ENCODE results near the gene TNFAIP1. TPM values are rescaled to one million over a fixed set of nuclear protein-coding genes. Genes with fewer than 3 reads are reported as not detected.

The TNFAIP1 gene
- polyA plus RNA-seq, 1 experiment, result 51.2 TPM

DNA sequence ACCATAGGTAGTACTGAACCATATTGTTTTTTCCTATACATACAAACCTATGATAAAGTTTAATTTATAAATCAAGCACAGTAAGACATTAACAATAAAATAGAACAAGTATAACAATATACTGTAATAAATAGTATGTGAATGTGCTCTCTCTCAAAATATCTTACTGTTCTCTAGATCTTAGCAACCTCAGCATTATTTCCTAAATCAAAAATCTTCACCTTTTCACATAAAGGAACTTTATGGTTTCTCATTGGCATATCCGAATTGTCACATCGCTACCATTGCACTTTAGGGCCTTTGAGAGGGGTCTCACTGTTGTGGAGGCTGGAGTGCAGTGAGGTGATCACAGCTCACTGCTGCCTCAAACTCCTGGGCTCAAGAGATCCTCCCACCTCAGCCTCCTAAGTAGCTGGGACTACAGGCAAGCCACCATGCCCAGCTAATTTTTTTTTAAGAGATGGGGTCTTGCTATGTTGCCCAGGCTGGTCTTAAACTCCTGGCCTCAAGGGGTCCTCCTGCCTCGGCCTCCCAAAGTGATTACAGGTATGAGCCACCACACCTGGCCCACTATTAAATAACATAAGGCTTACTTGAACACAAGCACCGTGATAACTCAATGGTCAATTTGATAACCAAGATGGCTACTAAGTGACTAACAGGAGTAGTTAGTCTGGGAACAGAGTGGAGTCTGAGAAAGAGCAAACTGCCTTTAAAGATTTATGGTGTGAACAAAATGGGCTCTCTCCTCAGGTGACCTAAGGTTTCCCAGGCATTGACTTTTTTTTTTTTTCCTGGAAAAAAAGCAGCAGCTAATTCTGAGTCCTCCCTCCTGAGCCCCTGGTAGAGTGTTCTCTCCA is 19.5 kb upstream of the TNFAIP1 start:
- ChIA-PET CTCF (no interaction called here), POLR2A (no interaction called here)
- H3K27me3 ChIP-seq (ENCODE audit: control insufficient read depth, insufficient read depth, low read length), result peaks cover 9% of the 10 kb centered on the region
- H3K9me3 ChIP-seq (ENCODE audit: control insufficient read depth, insufficient read depth, low read length), result no peaks in the 10 kb centered on the region
- no peak overlapping the region for H3K4me3 ChIP-seq (ENCODE audit: low read depth, low read length)
- DNase-seq (ENCODE audit: low read depth, low spot score), result no peak
- no peak overlapping the region for H3K27ac ChIP-seq (ENCODE audit: low read depth, low read length)
- TF ChIP-seq, protein P1, sequence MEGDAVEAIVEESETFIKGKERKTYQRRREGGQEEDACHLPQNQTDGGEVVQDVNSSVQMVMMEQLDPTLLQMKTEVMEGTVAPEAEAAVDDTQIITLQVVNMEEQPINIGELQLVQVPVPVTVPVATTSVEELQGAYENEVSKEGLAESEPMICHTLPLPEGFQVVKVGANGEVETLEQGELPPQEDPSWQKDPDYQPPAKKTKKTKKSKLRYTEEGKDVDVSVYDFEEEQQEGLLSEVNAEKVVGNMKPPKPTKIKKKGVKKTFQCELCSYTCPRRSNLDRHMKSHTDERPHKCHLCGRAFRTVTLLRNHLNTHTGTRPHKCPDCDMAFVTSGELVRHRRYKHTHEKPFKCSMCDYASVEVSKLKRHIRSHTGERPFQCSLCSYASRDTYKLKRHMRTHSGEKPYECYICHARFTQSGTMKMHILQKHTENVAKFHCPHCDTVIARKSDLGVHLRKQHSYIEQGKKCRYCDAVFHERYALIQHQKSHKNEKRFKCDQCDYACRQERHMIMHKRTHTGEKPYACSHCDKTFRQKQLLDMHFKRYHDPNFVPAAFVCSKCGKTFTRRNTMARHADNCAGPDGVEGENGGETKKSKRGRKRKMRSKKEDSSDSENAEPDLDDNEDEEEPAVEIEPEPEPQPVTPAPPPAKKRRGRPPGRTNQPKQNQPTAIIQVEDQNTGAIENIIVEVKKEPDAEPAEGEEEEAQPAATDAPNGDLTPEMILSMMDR (IDR thresholded peaks at IDR 0.05; ENCODE audit: low read depth, low read length), result no peak

DNA sequence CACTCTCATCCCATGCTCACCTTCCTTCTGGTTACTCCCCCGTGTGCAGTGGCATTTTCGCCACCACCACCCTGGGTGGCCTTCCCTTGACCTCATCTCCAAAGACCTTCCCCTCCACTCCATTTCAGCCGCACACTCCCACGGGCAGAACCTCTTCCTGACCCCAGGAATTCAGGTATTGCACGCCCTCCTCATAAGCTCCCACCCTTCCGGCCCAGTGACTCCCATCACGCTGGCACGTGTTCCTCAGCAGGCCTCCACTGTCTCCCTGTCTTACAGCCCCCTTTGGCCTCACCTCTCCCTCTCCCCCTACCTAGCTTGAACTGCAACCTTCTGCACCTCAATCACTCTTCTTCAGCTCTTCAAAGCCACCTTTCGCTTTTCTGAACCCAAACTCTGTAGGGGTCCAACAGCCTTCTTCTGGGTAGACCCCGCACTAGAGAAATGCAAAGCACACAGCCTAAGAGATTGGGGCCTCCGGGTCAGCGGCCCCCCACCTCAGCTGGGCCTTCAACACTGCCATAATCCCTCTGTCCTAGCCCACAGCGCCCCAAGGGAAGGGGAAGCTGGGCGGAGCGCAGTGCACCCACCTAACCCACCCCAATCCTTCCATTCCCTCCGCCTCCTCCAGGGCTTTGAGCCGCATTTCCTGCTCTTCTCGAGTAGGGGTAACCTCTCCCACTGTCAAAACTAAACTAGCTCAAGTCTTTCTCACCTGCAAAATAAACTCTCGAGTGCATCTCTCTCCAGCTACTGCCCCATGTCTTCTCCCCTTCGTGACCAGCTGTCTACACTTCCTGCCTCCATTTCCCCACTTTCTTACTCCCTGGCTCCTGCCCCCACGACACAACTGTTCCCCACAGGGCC is 18.2 kb upstream of the TNFAIP1 start:
- Histone ChIP-seq H3K4me3 (ENCODE audit: low read depth, low read length) (no peak overlapping the region), H3K27me3 (ENCODE audit: control insufficient read depth, insufficient read depth, low read length) (peaks cover 8% of the 10 kb centered on the region), H3K27ac (ENCODE audit: low read depth, low read length) (no peak overlapping the region), H3K9me3 (ENCODE audit: control insufficient read depth, insufficient read depth, low read length) (no peaks in the 10 kb centered on the region)
- POLR2A ChIA-PET, result interaction anchor here (1.3 kb wide), 1 partner anchor 18 kb away, joined by 4 read pairs; the partner anchor contains the start of genes IFT20 and TNFAIP1
- CTCF ChIA-PET, result no interaction called here
- no peak for DNase-seq (ENCODE audit: low read depth, low spot score)
- TF ChIP-seq, protein P1 (IDR thresholded peaks at IDR 0.05; ENCODE audit: low read depth, low read length), result no peak

DNA sequence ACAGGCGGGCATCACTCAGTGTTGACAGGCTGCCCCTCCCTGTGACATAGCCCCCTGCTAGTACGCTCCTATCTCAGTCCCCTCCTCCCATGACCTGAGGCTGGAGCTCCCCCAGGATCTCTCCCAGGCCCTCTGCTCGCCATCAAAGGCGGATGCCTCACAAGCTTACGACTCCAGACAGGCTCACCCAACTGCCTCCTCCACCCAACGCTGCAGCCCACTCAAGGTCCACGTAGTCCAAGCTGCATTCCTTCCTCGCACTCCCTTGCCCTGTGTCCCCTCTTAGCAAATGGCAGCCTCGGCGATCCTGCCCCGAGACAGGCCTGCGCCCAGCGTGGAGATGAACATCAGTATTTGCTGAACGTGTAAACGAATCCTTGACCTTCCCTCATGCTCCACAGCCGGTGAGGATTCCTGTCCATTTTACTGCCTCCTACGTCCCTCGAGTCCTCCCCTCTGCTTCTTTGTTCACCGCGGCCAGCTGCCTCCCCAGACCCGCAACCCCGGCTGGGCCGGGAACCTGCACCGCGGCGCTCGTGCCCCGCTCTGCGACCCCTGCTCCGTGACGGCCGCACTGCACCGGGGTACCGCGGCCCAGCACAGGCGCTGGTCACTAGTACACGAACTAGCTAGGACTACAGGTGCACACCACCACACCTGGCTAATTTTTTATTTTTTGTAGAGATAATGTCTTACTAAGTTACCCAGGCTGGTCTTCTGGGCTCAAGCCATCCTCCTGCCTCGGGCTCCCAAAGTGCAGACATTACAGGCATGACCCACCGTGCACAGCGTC is 17.4 kb upstream of the TNFAIP1 start:
- CTCF ChIA-PET, result interaction anchor here (0.6 kb wide), 1 partner anchor 115 kb away, joined by 4 read pairs; no protein-coding TSS in a partner anchor
- Histone ChIP-seq H3K9me3 (ENCODE audit: control insufficient read depth, insufficient read depth, low read length) (no peaks in the 10 kb centered on the region), H3K4me3 (ENCODE audit: low read depth, low read length) (peak overlapping the region; percentile 83), H3K27me3 (ENCODE audit: control insufficient read depth, insufficient read depth, low read length) (no peaks in the 10 kb centered on the region), H3K27ac (ENCODE audit: low read depth, low read length) (no peak overlapping the region)
- DNase-seq (ENCODE audit: low read depth, low spot score), result no peak
- POLR2A ChIA-PET, result interaction anchor here (1.3 kb wide), 1 partner anchor 18 kb away, joined by 4 read pairs; the partner anchor contains the start of genes IFT20 and TNFAIP1
- TF ChIP-seq, protein P1 (IDR thresholded peaks at IDR 0.05; ENCODE audit: low read depth, low read length), result no peak

DNA sequence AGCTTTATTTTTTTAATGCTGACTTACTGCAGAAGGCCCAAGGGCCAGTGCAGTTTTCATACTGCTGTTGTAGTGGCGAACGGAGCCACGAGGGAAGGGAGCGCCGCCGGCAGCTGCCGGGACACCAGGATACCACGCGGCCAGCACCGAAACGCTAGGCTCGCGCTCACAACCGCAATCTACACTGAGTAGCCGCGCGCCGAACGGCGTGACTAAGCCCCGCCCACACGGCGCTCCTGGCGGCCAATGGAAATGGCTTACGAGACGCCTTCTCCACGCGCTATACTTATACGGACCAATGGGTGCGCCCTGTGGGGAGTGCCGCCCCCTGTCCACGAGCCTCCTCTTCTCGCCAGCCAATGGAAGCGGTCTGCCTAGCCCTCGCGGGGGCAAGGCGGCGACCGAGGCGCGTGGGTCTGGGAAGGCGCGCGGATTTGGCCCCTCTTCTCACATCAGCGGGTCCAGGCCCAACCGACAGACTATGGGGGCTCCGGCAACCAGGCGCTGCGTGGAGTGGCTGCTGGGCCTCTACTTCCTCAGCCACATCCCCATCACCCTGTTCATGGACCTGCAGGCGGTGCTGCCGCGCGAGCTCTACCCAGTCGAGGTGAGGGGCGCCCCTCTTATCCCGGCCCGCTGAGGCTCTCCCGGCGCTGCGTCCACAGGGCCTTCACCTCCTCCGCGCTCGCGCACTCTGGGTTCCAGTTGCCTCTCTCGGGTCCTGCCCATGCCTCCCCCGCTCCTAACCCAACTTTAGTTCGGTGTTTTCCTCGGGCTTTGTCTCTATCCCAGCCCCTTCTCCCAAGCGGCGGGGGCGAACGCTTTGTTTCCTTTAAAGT is 16.6 kb upstream of the TNFAIP1 start, which contains the start of gene TMEM97:
Gene TMEM97 (plus strand): TSS at position 442 of the 839 bp plus-strand sequence. CDS start 40 bp downstream, at position 482.
- Histone ChIP-seq H3K27me3 (ENCODE audit: control insufficient read depth, insufficient read depth, low read length) (no peaks in the 10 kb centered on the region), H3K9me3 (ENCODE audit: control insufficient read depth, insufficient read depth, low read length) (no peaks in the 10 kb centered on the region), H3K27ac (ENCODE audit: low read depth, low read length) (peak within 1 kb of the TSS; percentile 52), H3K4me3 (ENCODE audit: low read depth, low read length) (peak within 1 kb of the TSS; percentile 83)
- TF ChIP-seq, protein P1 (IDR thresholded peaks at IDR 0.05; ENCODE audit: low read depth, low read length), result 0 out of 2 replicates have a peak, but pooled peaks have one; percentile 13
- DNase-seq (ENCODE audit: low read depth, low spot score), result peak; percentile 94
- CTCF ChIA-PET, result interaction anchor here (1.0 to 1.4 kb wide), 2 partner anchors 11 to 68 kb away, joined by 3 read pairs; no protein-coding TSS in a partner anchor
- POLR2A ChIA-PET, result interaction anchor here (0.7 kb wide), 1 partner anchor 17 kb away, joined by 3 read pairs; the partner anchor contains the start of genes IFT20 and TNFAIP1

Measured in AG04450 (cell line).